GM19397 (cell line): ENCODE data around the gene CHST10.
A peak's percentile ranks its signal among the peaks of the same experiment; 100 is the strongest.
"Not testable (repeated sequence)": the region's sequence is repeated elsewhere in the genome, so short reads cannot be mapped to it uniquely, and the experiment has no call there.

Experiments used
- ATAC-seq: cut with Tn5 transposase; IDR thresholded peaks from one replicate; pipeline ENCODE4 v1.9.1; 2021; ENCODE audit warnings: mild to moderate bottlenecking, moderate library complexity; ENCODE audit not compliant: unreplicated experiment

Gene CHST10, protein sequence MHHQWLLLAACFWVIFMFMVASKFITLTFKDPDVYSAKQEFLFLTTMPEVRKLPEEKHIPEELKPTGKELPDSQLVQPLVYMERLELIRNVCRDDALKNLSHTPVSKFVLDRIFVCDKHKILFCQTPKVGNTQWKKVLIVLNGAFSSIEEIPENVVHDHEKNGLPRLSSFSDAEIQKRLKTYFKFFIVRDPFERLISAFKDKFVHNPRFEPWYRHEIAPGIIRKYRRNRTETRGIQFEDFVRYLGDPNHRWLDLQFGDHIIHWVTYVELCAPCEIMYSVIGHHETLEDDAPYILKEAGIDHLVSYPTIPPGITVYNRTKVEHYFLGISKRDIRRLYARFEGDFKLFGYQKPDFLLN

DNA sequence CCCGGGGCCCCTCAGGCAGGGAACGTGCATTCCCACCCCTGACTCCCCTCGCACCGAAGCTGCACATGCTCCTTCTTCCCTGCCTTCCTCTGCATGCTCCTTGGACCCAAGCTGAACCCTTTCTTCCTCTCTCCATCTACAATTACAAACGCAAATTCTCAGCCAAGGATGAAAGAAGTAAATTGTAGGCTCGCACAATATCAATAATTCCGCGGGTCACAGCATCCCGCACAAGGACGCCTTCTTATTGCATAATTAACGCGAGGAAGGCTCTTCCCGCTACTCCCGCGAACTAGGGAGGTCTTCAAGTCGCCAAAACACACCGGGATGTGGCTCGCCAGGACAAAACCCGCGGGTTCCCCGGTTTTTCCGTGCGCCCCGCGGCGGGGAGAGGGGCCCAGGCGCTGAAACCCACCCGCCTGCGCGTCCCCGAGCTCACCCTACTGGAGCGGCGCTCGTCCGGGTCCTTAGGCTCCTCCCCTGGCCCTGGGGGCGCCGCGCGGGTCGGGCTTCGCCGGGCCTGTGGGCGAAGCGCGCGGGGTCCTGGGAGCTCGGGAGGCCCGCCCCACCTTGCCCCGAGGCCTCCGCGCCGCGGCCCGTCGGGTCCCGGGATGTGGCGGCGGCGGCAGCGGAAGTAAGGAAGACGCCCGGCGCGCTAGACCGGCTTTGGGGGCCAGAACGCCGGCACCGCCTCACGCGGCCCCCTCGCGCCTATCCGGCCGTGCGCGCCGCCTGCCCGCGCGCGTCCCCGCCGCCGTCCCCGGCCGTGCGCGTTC, at the start of gene CHST10:
Gene CHST10, minus strand, starts transcription at position 734 of the 776 bp plus-strand sequence. CDS start 10,993 bp downstream, outside the sequence.
- peak; percentile 91 for ATAC-seq

- no peak for ATAC-seq
Measured at GRCh38 chr2:100460904-100461530, 43.5 kb upstream of the CHST10 start.

DNA sequence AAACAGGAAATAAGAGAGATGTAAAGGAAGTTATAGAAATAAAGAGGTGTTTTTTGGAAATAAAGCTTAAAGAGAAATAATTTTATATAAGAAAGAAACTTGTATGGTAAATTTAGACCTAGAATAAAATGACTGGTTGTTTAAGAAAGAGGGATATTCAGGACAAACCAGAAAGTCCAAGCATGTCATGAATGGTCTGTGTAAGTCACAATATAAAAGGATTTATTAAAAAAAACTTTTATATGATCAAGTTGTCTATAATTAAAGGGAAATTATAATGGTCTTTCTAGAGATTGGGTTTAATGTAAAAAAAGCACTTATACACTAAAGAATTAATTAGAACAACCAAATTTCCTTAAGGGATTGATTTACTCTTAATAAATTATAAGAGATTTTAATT, 38.9 kb upstream of the CHST10 start:
- not testable (repeated sequence) for ATAC-seq

DNA sequence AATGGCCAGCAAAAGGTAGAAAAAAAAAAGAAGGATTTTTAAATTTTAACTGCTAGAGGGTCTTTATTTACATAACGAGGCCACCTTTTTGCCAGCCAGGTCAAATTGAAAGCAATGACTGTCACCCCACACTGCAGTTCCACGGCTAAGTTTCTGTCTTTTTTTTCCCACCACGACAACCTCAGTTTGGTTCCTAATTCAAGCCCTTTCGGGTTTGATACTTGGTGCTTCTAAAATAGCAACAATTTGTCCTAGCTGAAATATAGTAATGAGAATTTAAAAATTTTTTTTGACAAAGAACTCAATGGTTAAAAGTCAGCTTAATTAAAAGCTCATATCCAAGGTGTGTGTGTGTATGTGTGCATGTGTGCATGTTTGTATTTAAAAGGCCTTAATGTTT, 36.4 kb upstream of the CHST10 start:
- no peak for ATAC-seq

DNA sequence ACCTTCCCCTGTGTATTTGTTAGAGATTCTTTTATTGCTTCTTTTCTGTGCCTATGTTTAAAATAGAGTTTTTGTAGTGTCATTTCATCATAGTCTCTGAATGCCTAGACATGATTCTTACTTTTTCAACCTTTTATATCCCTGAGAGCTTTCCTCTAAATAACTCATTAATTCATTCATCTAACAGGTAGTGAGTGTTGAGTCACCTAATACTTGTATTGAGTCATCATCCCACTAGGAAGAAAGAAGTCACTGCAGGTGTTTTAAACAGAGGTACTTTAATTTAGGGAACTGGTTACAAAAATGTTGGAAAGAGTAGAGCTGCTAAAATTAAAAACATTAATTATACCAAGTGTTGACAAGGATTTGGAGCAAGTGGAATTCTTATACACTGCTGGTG, 34.3 kb upstream of the CHST10 start:
- no peak for ATAC-seq

DNA sequence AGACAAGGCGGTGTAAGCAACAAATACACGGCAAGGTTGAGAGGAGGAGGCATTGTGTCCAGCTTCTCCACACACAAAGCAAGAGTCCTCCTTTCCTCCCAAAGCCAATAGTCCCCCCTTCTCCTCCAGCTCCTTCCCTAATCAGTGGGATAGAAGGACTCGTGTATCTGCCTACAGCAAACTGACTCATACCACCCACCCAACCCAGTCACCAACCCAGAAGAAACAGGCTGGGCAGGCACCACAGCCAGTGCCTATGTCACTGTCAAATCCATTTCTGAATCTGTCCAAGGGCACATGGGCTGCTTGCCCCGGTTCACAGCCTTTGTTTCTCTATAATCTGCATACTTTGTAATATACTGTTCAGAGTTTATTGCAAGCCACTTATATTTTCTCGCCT, 33.6 kb upstream of the CHST10 start:
- ATAC-seq, result no peak

DNA sequence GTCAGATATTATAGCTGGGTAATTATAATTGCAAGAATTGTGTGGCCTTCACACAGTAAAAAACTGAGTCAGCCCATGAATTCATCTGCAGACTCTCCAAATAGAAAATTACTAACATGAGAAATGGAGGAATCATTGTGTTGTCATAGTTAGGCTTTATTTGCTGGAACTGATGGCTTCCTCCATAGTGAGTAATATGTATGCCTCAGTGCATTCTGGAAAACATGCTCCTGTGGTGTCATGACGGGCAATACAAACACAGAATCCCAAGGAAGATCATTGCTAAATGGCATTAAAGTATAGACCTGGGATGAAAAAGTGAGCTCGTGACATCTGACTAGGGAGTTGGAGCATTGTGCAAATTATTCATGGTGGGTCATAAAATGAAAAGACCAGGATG, 29.2 kb upstream of the CHST10 start:
- ATAC-seq, result no peak

DNA sequence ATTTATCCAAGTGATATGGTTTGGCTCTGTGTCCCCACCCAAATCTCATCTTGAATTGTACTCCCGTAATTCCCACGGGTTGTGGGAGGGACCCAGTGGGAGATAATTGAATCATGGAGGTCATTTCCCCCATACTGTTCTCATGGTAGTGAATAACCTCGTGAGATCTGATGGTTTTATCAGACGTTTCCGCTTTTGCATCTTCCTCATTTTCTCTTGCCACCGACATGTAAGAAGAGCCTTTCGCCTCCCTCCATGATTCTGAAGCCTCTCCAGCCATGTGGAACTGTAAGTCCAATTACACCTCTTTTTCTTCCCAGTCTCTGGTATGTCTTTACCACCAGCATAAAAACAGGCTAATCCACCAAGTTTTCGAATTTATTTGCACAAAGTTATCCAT, 20.3 kb upstream of the CHST10 start:
- no peak for ATAC-seq

- ATAC-seq, result no peak
Measured at GRCh38 chr2:100429726-100430125, 12.3 kb upstream of the CHST10 start.

- ATAC-seq, result no peak
Measured at GRCh38 chr2:100427627-100428258, 10.3 kb upstream of the CHST10 start.

GRCh38 chr2:100427111-100427510, 9.6 kb upstream of the CHST10 start:
- ATAC-seq, result no peak

DNA sequence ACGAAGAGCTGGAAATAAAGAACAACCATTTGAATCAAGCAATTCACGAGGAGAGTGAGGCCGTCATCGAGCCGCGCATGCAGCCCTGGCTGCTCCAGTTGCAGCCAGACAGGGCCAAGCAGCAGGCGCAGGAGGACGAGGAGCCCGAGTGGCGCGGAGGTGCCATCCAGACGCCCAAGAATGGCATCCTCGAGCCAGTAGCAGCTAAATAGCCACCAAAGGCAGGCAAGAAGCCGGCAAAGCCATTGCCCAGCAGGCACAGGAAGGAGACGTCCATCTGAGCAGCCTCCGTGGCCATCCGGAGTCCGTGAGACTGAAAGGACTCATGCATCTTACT, 8.9 kb upstream of the CHST10 start:
- no peak for ATAC-seq

DNA sequence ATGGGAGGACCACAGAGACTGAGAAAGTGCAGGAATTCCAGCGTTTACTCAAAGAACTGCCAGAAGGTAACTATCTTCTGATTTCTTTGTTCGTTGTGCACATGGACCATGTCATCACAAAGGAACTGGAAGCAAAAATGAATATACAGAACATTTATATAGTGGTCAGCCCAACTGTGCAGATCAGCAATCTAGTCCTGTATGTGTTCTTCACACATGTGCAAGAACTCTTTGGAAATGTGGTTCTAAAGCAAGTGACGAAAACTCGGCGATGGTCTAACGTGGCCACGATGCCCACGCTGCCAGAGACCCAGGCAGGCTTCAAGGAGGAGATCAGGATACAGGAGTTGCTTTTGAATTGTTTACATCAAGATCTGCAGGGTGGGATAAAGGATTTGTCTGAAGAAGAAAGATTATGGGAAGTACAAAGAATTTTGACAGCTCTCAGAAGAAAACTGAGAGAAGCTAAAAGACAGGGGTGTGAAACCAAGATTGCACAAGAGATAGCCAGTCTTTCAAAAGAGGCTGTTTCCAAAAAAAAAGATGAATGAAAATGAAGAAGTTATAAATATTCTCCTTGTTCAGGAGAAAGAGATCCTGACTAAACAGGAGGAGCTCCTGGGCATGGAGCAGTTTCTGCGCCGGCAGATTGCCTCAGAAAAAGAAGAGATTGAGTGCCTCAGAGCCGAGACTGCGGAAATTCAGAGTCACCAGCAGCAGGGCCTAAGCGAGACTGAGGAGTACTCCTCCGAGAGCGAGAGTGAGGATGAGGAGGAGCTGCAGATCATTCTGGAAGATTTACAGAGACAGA, 8.3 kb upstream of the CHST10 start:
- ATAC-seq, result no peak

- no peak for ATAC-seq
Measured at GRCh38 chr2:100425107-100425506, 7.6 kb upstream of the CHST10 start.

- ATAC-seq, result no peak
Measured at GRCh38 chr2:100424277-100424875, 6.9 kb upstream of the CHST10 start.

- ATAC-seq, result no peak
Measured at GRCh38 chr2:100423631-100424030, 6.2 kb upstream of the CHST10 start.

DNA sequence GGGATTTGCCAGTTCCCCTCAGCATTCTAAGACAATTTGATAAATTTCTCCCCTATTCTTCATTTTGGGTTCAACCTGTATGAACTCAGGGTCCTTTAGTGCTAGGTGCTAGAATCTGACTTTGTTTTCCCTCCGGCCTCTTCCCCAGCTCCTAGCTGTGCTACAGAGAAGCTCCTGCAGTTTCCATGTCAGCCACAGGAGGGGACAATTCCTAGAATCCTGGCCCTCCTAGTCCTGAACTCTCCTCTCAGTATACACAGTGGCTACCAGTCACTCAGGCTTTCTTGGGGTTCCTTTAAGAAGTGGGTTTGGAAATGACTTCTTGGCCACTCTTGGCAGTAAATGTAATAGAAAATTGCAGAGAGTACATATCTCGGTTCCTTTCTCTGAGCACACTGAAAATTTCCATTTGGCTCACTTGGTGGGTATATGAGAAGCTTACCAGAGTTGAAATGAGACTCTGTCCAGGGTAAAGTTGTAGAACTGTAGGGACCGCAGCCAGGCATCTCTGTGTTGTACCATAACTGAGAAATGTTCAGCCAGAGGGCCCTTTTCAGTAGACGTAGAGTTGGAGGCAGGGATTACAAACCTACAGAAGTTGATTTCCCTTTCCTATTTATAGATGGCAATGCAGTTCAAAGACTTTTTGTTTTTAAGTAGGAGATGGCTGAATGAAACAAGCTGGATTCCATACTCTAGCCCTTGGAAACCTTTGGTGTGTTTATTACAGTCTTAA, 5.0 kb upstream of the CHST10 start:
- no peak for ATAC-seq

DNA sequence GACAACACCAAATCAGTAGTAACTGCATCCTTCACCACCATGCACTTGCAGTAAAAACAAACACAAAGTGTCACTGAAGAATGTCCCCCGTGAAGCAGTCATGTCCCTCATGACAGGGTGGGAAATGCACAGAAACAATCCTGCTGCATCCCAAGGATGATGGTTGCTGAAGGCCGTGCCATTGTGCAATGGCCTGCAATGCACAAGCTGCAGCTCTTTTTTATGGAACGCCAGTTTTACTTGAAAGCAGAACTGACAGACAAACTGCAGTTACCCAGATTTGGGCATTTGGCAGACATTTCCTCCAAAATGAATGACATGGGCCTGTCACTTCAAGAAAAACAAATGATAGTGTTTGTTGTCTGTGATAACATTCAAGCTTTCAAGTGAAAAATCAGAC, 2.4 kb upstream of the CHST10 start:
- ATAC-seq, result no peak

GRCh38 chr2:100418406-100418962, 1.0 kb upstream of the CHST10 start:
- no peak for ATAC-seq
